H1 (cell line): ENCODE results near the gene CAMTA1. TPM values are rescaled to one million over a fixed set of nuclear protein-coding genes. Genes with fewer than 3 reads are reported as not detected.

Source experiments
- CTCF ChIA-PET: fragments of 300-600 bp; sonication (Branson Sonifier 250); formaldehyde crosslinking; loops from one replicate; lab custom pipeline; 2021; ENCODE audit not compliant: partially characterized antibody; lab: Charles Lee
- POLR2A ChIA-PET: fragments of 300-600 bp; sonication (Branson Sonifier 250); formaldehyde crosslinking; loops from one replicate; lab custom pipeline; 2021; ENCODE audit warnings: inconsistent platforms; ENCODE audit not compliant: partially characterized antibody; lab: Charles Lee
- DNase-seq, 2 experiments: peaks; one replicate each; pipeline versions ENCODE4 v3.0.0 to v3.0.0-alpha.2; 2010 to 2022; ENCODE audit warnings: low spot score in 2 of 2, low read depth in 1 of 2, mixed read lengths in 1 of 2
- FAIRE-seq: peaks from 2 replicates; lab custom pipeline; 2011; peaks lifted over from hg19 to GRCh38; lab: Jason Lieb, UNC
- H2AFZ ChIP-seq: 2 replicates; pipeline ENCODE4 v1.8.1; 2012; ENCODE audit warnings: low read length, inconsistent platforms
- H2AK5ac ChIP-seq: 2 replicates; pipeline ENCODE4 v1.6.1; 2013; ENCODE audit warnings: low read depth, low read length
- H2BK120ac ChIP-seq: replicated peaks from 2 replicates; pipeline ENCODE3; 2013; ENCODE audit warnings: low read depth, low read length, inconsistent platforms
- H2BK12ac ChIP-seq: 2 replicates; pipeline ENCODE4 v1.6.1; 2013; ENCODE audit warnings: low read depth, low read length
- H2BK15ac ChIP-seq: 2 replicates; pipeline ENCODE4 v1.6.1; 2013; ENCODE audit warnings: low read length
- H2BK20ac ChIP-seq: 2 replicates; pipeline ENCODE4 v1.6.1; 2013; ENCODE audit warnings: low read length
- H2BK5ac ChIP-seq: 2 replicates; pipeline ENCODE4 v1.6.1; 2013; ENCODE audit warnings: low read depth, low read length
- H3K14ac ChIP-seq: 2 replicates; pipeline ENCODE4 v1.6.1; 2013; ENCODE audit warnings: inconsistent platforms; ENCODE audit not compliant: insufficient read length
- H3K18ac ChIP-seq: 2 replicates; pipeline ENCODE4 v1.6.1; 2013; ENCODE audit warnings: low read length; ENCODE audit errors: extremely low read depth
- H3K23ac ChIP-seq: 2 replicates; pipeline ENCODE4 v1.6.1; 2013; ENCODE audit warnings: inconsistent platforms; ENCODE audit not compliant: insufficient read length
- H3K23me2 ChIP-seq: 2 replicates; pipeline ENCODE4 v1.6.1; 2013; ENCODE audit warnings: low read depth, low read length
- H3K27ac ChIP-seq: 2 replicates; pipeline ENCODE4 v1.6.1; 2011; ENCODE audit warnings: low read depth, low read length, inconsistent platforms
- H3K27me3 ChIP-seq, 4 experiments: replicated peaks in 1 of 4; 1 replicate in 1 of 4; 2 replicates in 3 of 4; pipeline versions ENCODE4 v1.6.1 to v1.8.1; 2011 to 2013; ENCODE audit warnings: low read length in 3 of 4, mild to moderate bottlenecking in 3 of 4, inconsistent platforms in 2 of 4, mixed read lengths in 2 of 4, moderate library complexity in 1 of 4; ENCODE audit not compliant: control insufficient read depth in 3 of 4, insufficient read depth in 3 of 4; ENCODE audit errors: extremely low read depth in 1 of 4
- H3K36me3 ChIP-seq, 4 experiments: 2 replicates each; pipeline versions ENCODE4 v1.6.1 to v1.8.1; 2011 to 2013; ENCODE audit warnings: mild to moderate bottlenecking in 4 of 4, low read length in 3 of 4, moderate library complexity in 2 of 4, control low read depth in 1 of 4, inconsistent platforms in 1 of 4; ENCODE audit not compliant: insufficient read depth in 4 of 4, control insufficient read depth in 2 of 4
- H3K4ac ChIP-seq: replicated peaks from 2 replicates; pipeline ENCODE3; 2013; ENCODE audit warnings: low read length, low read depth, mixed read lengths, inconsistent platforms; ENCODE audit not compliant: insufficient read length
- H3K4me1 ChIP-seq, 4 experiments: replicated peaks in 1 of 4; 1 replicate in 1 of 4; 2 replicates in 3 of 4; pipeline versions ENCODE4 v1.6.1 to v1.8.1; 2011 to 2013; ENCODE audit warnings: low read length in 3 of 4, inconsistent platforms in 2 of 4, mixed read lengths in 1 of 4; ENCODE audit not compliant: insufficient read depth in 4 of 4, control insufficient read depth in 3 of 4
- H3K4me2 ChIP-seq, 2 experiments: 2 replicates each; pipeline versions ENCODE4 v1.6.1 to v1.8.1; 2011 to 2013; ENCODE audit warnings: low read depth in 2 of 2, low read length in 2 of 2, control low read depth in 1 of 2, inconsistent platforms in 1 of 2, mild to moderate bottlenecking in 1 of 2; ENCODE audit not compliant: insufficient read depth in 1 of 2
- H3K4me3 ChIP-seq, 4 experiments: fragments of 200-600, 300-600 bp in 1 of 4; sonication (generic), shearing (Covaris generic), sonication (Bioruptor Twin) in 1 of 4; 2 replicates each; pipeline versions ENCODE4 v1.5.1 to v1.8.1; 2011 to 2016; ENCODE audit warnings: low read length in 4 of 4, low read depth in 3 of 4, control low read depth in 2 of 4, inconsistent platforms in 2 of 4, mild to moderate bottlenecking in 2 of 4, mixed read lengths in 1 of 4, moderate library complexity in 1 of 4; ENCODE audit not compliant: insufficient read depth in 2 of 4; ENCODE audit errors: extremely low read depth in 1 of 4
- H3K56ac ChIP-seq: replicated peaks from 2 replicates; pipeline ENCODE3; 2013; ENCODE audit warnings: low read depth, mild to moderate bottlenecking, mixed read lengths, low read length, inconsistent platforms; ENCODE audit not compliant: insufficient read length
- H3K79me1 ChIP-seq: 2 replicates; pipeline ENCODE4 v1.6.1; 2013; ENCODE audit warnings: low read depth, low read length, control low read depth
- H3K79me2 ChIP-seq, 2 experiments: 2 replicates each; pipeline versions ENCODE4 v1.6.1 to v1.8.1; 2012 to 2013; ENCODE audit warnings: low read length in 2 of 2, mild to moderate bottlenecking in 2 of 2, inconsistent platforms in 1 of 2; ENCODE audit not compliant: insufficient read depth in 2 of 2, control insufficient read depth in 1 of 2
- H3K9ac ChIP-seq, 4 experiments: replicated peaks in 1 of 4; 1 replicate in 1 of 4; 2 replicates in 3 of 4; pipeline versions ENCODE4 v1.6.1 to v1.8.1; 2011 to 2013; ENCODE audit warnings: low read depth in 3 of 4, low read length in 3 of 4, control low read depth in 2 of 4, mild to moderate bottlenecking in 2 of 4, moderate library complexity in 2 of 4, inconsistent platforms in 1 of 4; ENCODE audit errors: extremely low read depth in 1 of 4
- H3K9me3 ChIP-seq, 2 experiments: 2 replicates each; pipeline versions ENCODE4 v1.6.1 to v1.8.1; 2012 to 2013; ENCODE audit warnings: mild to moderate bottlenecking in 2 of 2, moderate library complexity in 2 of 2, control low read depth in 1 of 2, inconsistent platforms in 1 of 2, low read depth in 1 of 2, low read length in 1 of 2, mixed read lengths in 1 of 2; ENCODE audit not compliant: insufficient read depth in 2 of 2
- H4K20me1 ChIP-seq, 2 experiments: replicated peaks in 1 of 2; 2 replicates each; pipeline versions ENCODE3 to v1.8.1; 2011 to 2013; ENCODE audit warnings: inconsistent platforms in 2 of 2, low read length in 2 of 2, mild to moderate bottlenecking in 1 of 2; ENCODE audit not compliant: insufficient read depth in 2 of 2, control insufficient read depth in 1 of 2
- H4K5ac ChIP-seq: 2 replicates; pipeline ENCODE4 v1.6.1; 2013; ENCODE audit warnings: low read length, low read depth, mixed read lengths, inconsistent platforms; ENCODE audit not compliant: insufficient read length
- H4K8ac ChIP-seq: 2 replicates; pipeline ENCODE4 v1.8.0; 2013; ENCODE audit warnings: mild to moderate bottlenecking, moderate library complexity, low read length, inconsistent platforms; ENCODE audit not compliant: insufficient read depth; ENCODE audit errors: extremely low read depth
- H4K91ac ChIP-seq: replicated peaks from 2 replicates; pipeline ENCODE3; 2013; ENCODE audit warnings: low read length, mixed read lengths, inconsistent platforms; ENCODE audit not compliant: insufficient read length
- ASH2L ChIP-seq: fragments of 200-600, 300-600 bp; sonication (generic); IDR thresholded peaks from one replicate; pipeline ENCODE4 v1.7.1; 2017; ENCODE audit warnings: low read length
- KDM4A ChIP-seq: IDR thresholded peaks from one replicate; pipeline ENCODE4 v1.7.1; 2012; ENCODE audit warnings: low read depth, mild to moderate bottlenecking, moderate library complexity, low read length, inconsistent platforms; ENCODE audit not compliant: severe bottlenecking
- NANOG ChIP-seq: IDR thresholded peaks from 2 replicates; pipeline ENCODE4 v1.6.1; 2011; ENCODE audit warnings: low read length, low read depth, mild to moderate bottlenecking, inconsistent platforms; ENCODE audit not compliant: insufficient read depth, poor library complexity, severe bottlenecking
- PHF8 ChIP-seq: fragments of 200-600 bp; sonication (generic); conservative IDR thresholded peaks from 2 replicates; pipeline ENCODE4 v1.7.1; 2012; ENCODE audit warnings: low read depth, mild to moderate bottlenecking, inconsistent platforms, low read length, moderate library complexity
- RAD21 ChIP-seq, 2 experiments: IDR thresholded peaks in 1 of 2; conservative IDR thresholded peaks in 1 of 2; 2 replicates each; pipeline ENCODE4 v1.6.1; 2011; ENCODE audit warnings: low read depth in 2 of 2, low read length in 2 of 2, improper control_type of control experiment in 1 of 2, inconsistent platforms in 1 of 2, mild to moderate bottlenecking in 1 of 2, moderate library complexity in 1 of 2
- RFX5 ChIP-seq: IDR thresholded peaks from 2 replicates; pipeline ENCODE4 v1.6.1; 2011; ENCODE audit warnings: low read depth, low read length, improper control_type of control experiment, borderline replicate concordance
- SIRT6 ChIP-seq: IDR thresholded peaks from one replicate; pipeline ENCODE4 v1.7.1; 2012; ENCODE audit warnings: low read length, inconsistent platforms
- SUZ12 ChIP-seq: fragments of 200-600 bp; sonication (generic); IDR thresholded peaks from 2 replicates; pipeline ENCODE4 v1.6.1; 2012; ENCODE audit warnings: mild to moderate bottlenecking, inconsistent platforms, low read length, moderate library complexity, mixed read lengths
- TBP ChIP-seq: IDR thresholded peaks from 2 replicates; pipeline ENCODE4 v1.6.1; 2011; ENCODE audit warnings: low read depth, low read length, improper control_type of control experiment
- WGBS, 2 experiments: shearing (Covaris generic) in 1 of 2; methylation state at CpG; one replicate each; pipeline versions ENCODE4 v1.1.6 to v1.1.7; 2013 to 2015; ENCODE audit warnings: low lambda C conversion rate in 2 of 2, mixed read lengths in 2 of 2, inconsistent platforms in 1 of 2, low coverage in 1 of 2, missing lambda C conversion rate in 1 of 2; ENCODE audit not compliant: insufficient replicate concordance in 2 of 2, insufficient coverage in 1 of 2, insufficient read length in 1 of 2; ENCODE audit errors: extremely low coverage in 1 of 2, missing lambda C conversion rate in 1 of 2; 5-methylcytosine and 5-hydroxymethylcytosine counted together
- polyA plus RNA-seq, 7 experiments: library from polyadenylated mRNA; depleted of rRNA in 3 of 7; stranded (reverse) in 5 of 7; unstranded in 2 of 7; fragments of >200 nt in 5 of 7; fragments of 200-250 nt in 2 of 7; gene quantifications; 1 replicate in 5 of 7; 2 replicates in 1 of 7; 4 replicates in 1 of 7; pipeline versions ENCODE4 v1.2.1 to v1.2.3, GENCODE V29; 2011 to 2013; ENCODE audit warnings: missing spikeins in 2 of 7, mixed read lengths in 2 of 7
- total RNA-seq: library from RNA; stranded (reverse); fragmentation: NEBNext Ultra II Directional; extraction: Animal tissue kit (Norgen Biotek cat#: 25700); gene quantifications from 2 replicates; pipeline ENCODE4 v1.2.1, GENCODE V29; 2021
- TF ChIP-seq, protein P1 (sequence below): IDR thresholded peaks from 2 replicates; pipeline ENCODE4 v1.6.1; 2011; ENCODE audit warnings: low read depth, mild to moderate bottlenecking, low read length; ENCODE audit not compliant: insufficient read depth
- TF ChIP-seq, protein P2 (sequence below): IDR thresholded peaks from 2 replicates; pipeline ENCODE4 v1.6.1; 2011; ENCODE audit warnings: low read length, improper control_type of control experiment

Gene CAMTA1
- total and polyA plus RNA-seq, 2 of the 8 experiments (the other 6 are each of a cell fraction or from before 2014, with no cell fraction given) = 65.0 to 119 TPM

DNA sequence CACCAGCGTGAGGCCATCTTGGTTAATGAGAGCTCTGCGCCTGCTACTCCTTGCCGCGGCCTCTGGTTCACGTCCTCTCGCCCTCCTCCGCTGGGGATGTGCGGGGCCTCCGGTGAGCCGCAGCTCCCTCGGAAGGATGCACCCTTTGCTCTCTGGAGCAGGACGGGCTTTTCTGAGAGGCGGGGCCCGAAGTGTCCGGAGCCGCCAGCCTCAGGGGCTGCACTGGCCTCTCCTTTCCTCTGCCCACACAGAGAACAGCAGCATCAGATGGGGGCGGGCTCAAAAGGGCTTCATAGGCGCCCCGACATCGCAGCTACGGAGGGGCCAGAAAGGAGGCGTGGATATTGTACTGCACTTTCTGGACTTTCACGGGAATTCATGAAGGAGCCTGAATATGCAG, 284.7 kb downstream of the CAMTA1 start:
- H3K4me2 ChIP-seq = peak overlapping the region; percentile 48 to 89
- TF ChIP-seq SIRT6 (no peak), SUZ12 (no peak), KDM4A (peak; percentile 26), NANOG (no peak), RFX5 (no peak), RAD21 (IDR thresholded peaks at IDR 0.05 in 1 of 2, conservative IDR thresholded peaks at IDR 0.05 in 1 of 2; ENCODE audit: low read depth in 2 of 2, low read length in 2 of 2) (peak in 1 of 2 experiments; percentile 11; a peak in 1 of 4 replicates), TBP (peak; percentile 51; the same call in 1 of the 2 replicates), ASH2L (peak; percentile 33), PHF8 (no peak)
- TF ChIP-seq, protein P1, sequence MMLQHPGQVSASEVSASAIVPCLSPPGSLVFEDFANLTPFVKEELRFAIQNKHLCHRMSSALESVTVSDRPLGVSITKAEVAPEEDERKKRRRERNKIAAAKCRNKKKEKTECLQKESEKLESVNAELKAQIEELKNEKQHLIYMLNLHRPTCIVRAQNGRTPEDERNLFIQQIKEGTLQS = no peak
- TF ChIP-seq, protein P2, sequence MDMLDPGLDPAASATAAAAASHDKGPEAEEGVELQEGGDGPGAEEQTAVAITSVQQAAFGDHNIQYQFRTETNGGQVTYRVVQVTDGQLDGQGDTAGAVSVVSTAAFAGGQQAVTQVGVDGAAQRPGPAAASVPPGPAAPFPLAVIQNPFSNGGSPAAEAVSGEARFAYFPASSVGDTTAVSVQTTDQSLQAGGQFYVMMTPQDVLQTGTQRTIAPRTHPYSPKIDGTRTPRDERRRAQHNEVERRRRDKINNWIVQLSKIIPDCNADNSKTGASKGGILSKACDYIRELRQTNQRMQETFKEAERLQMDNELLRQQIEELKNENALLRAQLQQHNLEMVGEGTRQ = no peak

More for the DNA sequence above, 284.7 kb downstream of the CAMTA1 start:
- no peak overlapping the region for H4K91ac ChIP-seq
- no peak overlapping the region for H2BK15ac ChIP-seq
- POLR2A ChIA-PET = interaction anchor here (0.6 to 1.5 kb wide), 9 partner anchors 10 to 368 kb away, joined by 3 to 8 read pairs (median 3); partner anchors contain the start of gene DNAJC11
- H2BK120ac ChIP-seq = no peak overlapping the region
- H3K56ac ChIP-seq = no peak overlapping the region
- no peaks in the 10 kb centered on the region for H3K9me3 ChIP-seq
- peaks cover 3% of the 10 kb centered on the region; the same call in 1 of the 2 replicates for H3K23me2 ChIP-seq
- no peak overlapping the region for H3K23ac ChIP-seq
- DNase-seq (peak; percentile 34 to 70), FAIRE-seq (no peak)
- peaks cover 0 to 1% of the 10 kb centered on the region in 2 experiments for H4K20me1 ChIP-seq
- no peak overlapping the region for H2BK20ac ChIP-seq
- H2AK5ac ChIP-seq = no peak overlapping the region
- H2BK12ac ChIP-seq = no peak overlapping the region
- no peak overlapping the region for H2BK5ac ChIP-seq
- H3K18ac ChIP-seq = no peak overlapping the region
- no peak overlapping the region; a peak in 2 of 7 replicates for H3K9ac ChIP-seq
- CTCF ChIA-PET = interaction anchor here (0.6 to 4.6 kb wide), 59 partner anchors 9 to 577 kb away, joined by 3 to 107 read pairs (median 5); no protein-coding TSS in a partner anchor
- H2AFZ ChIP-seq = peak overlapping the region; percentile 91
- peaks cover 0 to 5% (median 1%) of the 10 kb centered on the region in 4 experiments; a peak in 1 of 7 replicates for H3K27me3 ChIP-seq
- no peaks in the 10 kb centered on the region for H3K79me2 ChIP-seq
- peaks cover 0 to 3% (median 2%) of the 10 kb centered on the region in 4 experiments; a peak in 3 of 7 replicates for H3K4me1 ChIP-seq
- H3K36me3 ChIP-seq = no peaks in the 10 kb centered on the region
- H3K4me3 ChIP-seq = peak overlapping the region; percentile 17 to 64 (median 56); a peak in 7 of 8 replicates
- H3K79me1 ChIP-seq = no peaks in the 10 kb centered on the region
- whole genome bisulfite sequencing, 2 experiments = 8% methylated on average over 23 of the region's 23 CpGs; no CpG with 5 or more reads in 1 of the 2 experiments
- no peak overlapping the region for H4K5ac ChIP-seq
- H4K8ac ChIP-seq = peak overlapping the region; percentile 86; the same call in 1 of the 2 replicates
- H3K27ac ChIP-seq = no peak overlapping the region
- H3K4ac ChIP-seq = no peak overlapping the region
- H3K14ac ChIP-seq = no peak overlapping the region
